ENCODE results near the gene ZDHHC24. TPM values are rescaled to one million over a fixed set of nuclear protein-coding genes. Genes with fewer than 3 reads are reported as not detected.

Gene ZDHHC24
- polyA plus RNA-seq, 1 donor: 8.5 TPM

- DNase-seq: no peak
- H3K27me3 ChIP-seq (ENCODE audit: control insufficient read depth, insufficient read depth, low read length): no peaks in the 10 kb centered on the region
- no peaks in the 10 kb centered on the region for H3K4me1 ChIP-seq (ENCODE audit: control insufficient read depth, insufficient read depth, low read length)
- H3K4me3 ChIP-seq (ENCODE audit: low read length): no peak overlapping the region
- peaks cover 41% of the 10 kb centered on the region for H3K36me3 ChIP-seq (ENCODE audit: control insufficient read depth, insufficient read depth, low read length)
- no CpG with 5 or more reads among the region's 11 CpGs for WGBS (ENCODE audit: insufficient coverage, low lambda C conversion rate)
- no peak overlapping the region for H3K27ac ChIP-seq (ENCODE audit: low read length)
- H3K9me3 ChIP-seq (ENCODE audit: control insufficient read depth, low read depth, low read length): no peaks in the 10 kb centered on the region
These were observed 14.0 kb downstream of the ZDHHC24 start for GRCh38 chr11:66531841-66532240.

GRCh38 chr11:66530927-66531709 is 14.7 kb downstream of the ZDHHC24 start:
- no peaks in the 10 kb centered on the region for H3K27me3 ChIP-seq (ENCODE audit: control insufficient read depth, insufficient read depth, low read length)
- H3K27ac ChIP-seq (ENCODE audit: low read length): no peak overlapping the region
- no peaks in the 10 kb centered on the region for H3K9me3 ChIP-seq (ENCODE audit: control insufficient read depth, low read depth, low read length)
- H3K4me1 ChIP-seq (ENCODE audit: control insufficient read depth, insufficient read depth, low read length): no peaks in the 10 kb centered on the region
- peaks cover 41% of the 10 kb centered on the region for H3K36me3 ChIP-seq (ENCODE audit: control insufficient read depth, insufficient read depth, low read length)
- no peak for DNase-seq
- WGBS (ENCODE audit: insufficient coverage, low lambda C conversion rate): no CpG with 5 or more reads among the region's 10 CpGs
- H3K4me3 ChIP-seq (ENCODE audit: low read length): no peak overlapping the region

GRCh38 chr11:66529655-66530054 is 16.2 kb downstream of the ZDHHC24 start:
- H3K36me3 ChIP-seq (ENCODE audit: control insufficient read depth, insufficient read depth, low read length): peaks cover 38% of the 10 kb centered on the region

GRCh38 chr11:66529069-66529468 is 16.8 kb downstream of the ZDHHC24 start:
- no peaks in the 10 kb centered on the region for H3K4me1 ChIP-seq (ENCODE audit: control insufficient read depth, insufficient read depth, low read length)
- no peak overlapping the region for H3K4me3 ChIP-seq (ENCODE audit: low read length)
- DNase-seq: no peak
- no peaks in the 10 kb centered on the region for H3K9me3 ChIP-seq (ENCODE audit: control insufficient read depth, low read depth, low read length)
- no peaks in the 10 kb centered on the region for H3K27me3 ChIP-seq (ENCODE audit: control insufficient read depth, insufficient read depth, low read length)
- WGBS (ENCODE audit: insufficient coverage, low lambda C conversion rate): no CpG with 5 or more reads among the region's 10 CpGs
- H3K27ac ChIP-seq (ENCODE audit: low read length): no peak overlapping the region
- H3K36me3 ChIP-seq (ENCODE audit: control insufficient read depth, insufficient read depth, low read length): peaks cover 38% of the 10 kb centered on the region

More at GRCh38 chr11:66529655-66530054, 16.2 kb downstream of the ZDHHC24 start:
- no peaks in the 10 kb centered on the region for H3K9me3 ChIP-seq (ENCODE audit: control insufficient read depth, low read depth, low read length)
- no peaks in the 10 kb centered on the region for H3K27me3 ChIP-seq (ENCODE audit: control insufficient read depth, insufficient read depth, low read length)
- H3K4me3 ChIP-seq (ENCODE audit: low read length): no peak overlapping the region
- no peak for DNase-seq
- H3K4me1 ChIP-seq (ENCODE audit: control insufficient read depth, insufficient read depth, low read length): no peaks in the 10 kb centered on the region
- WGBS (ENCODE audit: insufficient coverage, low lambda C conversion rate): no CpG with 5 or more reads among the region's 13 CpGs
- no peak overlapping the region for H3K27ac ChIP-seq (ENCODE audit: low read length)

- Histone ChIP-seq H3K27me3 (ENCODE audit: control insufficient read depth, insufficient read depth, low read length) (no peaks in the 10 kb centered on the region), H3K9me3 (ENCODE audit: control insufficient read depth, low read depth, low read length) (no peaks in the 10 kb centered on the region), H3K4me1 (ENCODE audit: control insufficient read depth, insufficient read depth, low read length) (no peaks in the 10 kb centered on the region), H3K27ac (ENCODE audit: low read length) (no peak overlapping the region), H3K4me3 (ENCODE audit: low read length) (no peak overlapping the region), H3K36me3 (ENCODE audit: control insufficient read depth, insufficient read depth, low read length) (peaks cover 32% of the 10 kb centered on the region)
- DNase-seq: no peak
- WGBS (ENCODE audit: insufficient coverage, low lambda C conversion rate): no CpG with 5 or more reads among the region's 10 CpGs
These were observed 21.4 kb downstream of the ZDHHC24 start for GRCh38 chr11:66524304-66525040.

- WGBS (ENCODE audit: insufficient coverage, low lambda C conversion rate): 90% methylated on average over 4 of the region's 11 CpGs
- H3K36me3 ChIP-seq (ENCODE audit: control insufficient read depth, insufficient read depth, low read length): peaks cover 39% of the 10 kb centered on the region
- no peak for DNase-seq
These were observed 22.2 kb downstream of the ZDHHC24 start for GRCh38 chr11:66523611-66524010.

GRCh38 chr11:66510990-66511339 is 34.9 kb downstream of the ZDHHC24 start:
- Histone ChIP-seq H3K9me3 (ENCODE audit: control insufficient read depth, low read depth, low read length) (no peaks in the 10 kb centered on the region), H3K4me3 (ENCODE audit: low read length) (peak overlapping the region; percentile 84), H3K27me3 (ENCODE audit: control insufficient read depth, insufficient read depth, low read length) (no peaks in the 10 kb centered on the region), H3K36me3 (ENCODE audit: control insufficient read depth, insufficient read depth, low read length) (peaks cover 24% of the 10 kb centered on the region), H3K27ac (ENCODE audit: low read length) (no peak overlapping the region), H3K4me1 (ENCODE audit: control insufficient read depth, insufficient read depth, low read length) (peaks cover 7% of the 10 kb centered on the region)
- WGBS (ENCODE audit: insufficient coverage, low lambda C conversion rate): no CpG with 5 or more reads among the region's 5 CpGs
- DNase-seq: no peak

More at GRCh38 chr11:66523611-66524010, 22.2 kb downstream of the ZDHHC24 start:
- no peaks in the 10 kb centered on the region for H3K4me1 ChIP-seq (ENCODE audit: control insufficient read depth, insufficient read depth, low read length)
- H3K4me3 ChIP-seq (ENCODE audit: low read length): no peak overlapping the region
- H3K27me3 ChIP-seq (ENCODE audit: control insufficient read depth, insufficient read depth, low read length): no peaks in the 10 kb centered on the region
- no peaks in the 10 kb centered on the region for H3K9me3 ChIP-seq (ENCODE audit: control insufficient read depth, low read depth, low read length)
- no peak overlapping the region for H3K27ac ChIP-seq (ENCODE audit: low read length)

GRCh38 chr11:66510271-66510989 is 35.4 kb downstream of the ZDHHC24 start, which contains the start of gene BBS1:
TSS of gene BBS1 (plus strand) at chr11:66510635. CDS start at chr11:66510660, 25 bp downstream.
- no peaks in the 10 kb centered on the region for H3K9me3 ChIP-seq (ENCODE audit: control insufficient read depth, low read depth, low read length)
- peaks cover 21% of the 10 kb centered on the region for H3K36me3 ChIP-seq (ENCODE audit: control insufficient read depth, insufficient read depth, low read length)
- peak within 1 kb of the TSS; percentile 9 for H3K27ac ChIP-seq (ENCODE audit: low read length)
- peak within 1 kb of the TSS; percentile 84 for H3K4me3 ChIP-seq (ENCODE audit: low read length)
- H3K4me1 ChIP-seq (ENCODE audit: control insufficient read depth, insufficient read depth, low read length): peaks cover 7% of the 10 kb centered on the region
- peak; percentile 71 to 85 for DNase-seq
- WGBS (ENCODE audit: insufficient coverage, low lambda C conversion rate): no CpG with 5 or more reads among the region's 31 CpGs
- H3K27me3 ChIP-seq (ENCODE audit: control insufficient read depth, insufficient read depth, low read length): no peaks in the 10 kb centered on the region

- Histone ChIP-seq H3K27ac (ENCODE audit: low read length) (peak overlapping the region; percentile 9), H3K36me3 (ENCODE audit: control insufficient read depth, insufficient read depth, low read length) (peaks cover 18% of the 10 kb centered on the region), H3K9me3 (ENCODE audit: control insufficient read depth, low read depth, low read length) (no peaks in the 10 kb centered on the region), H3K27me3 (ENCODE audit: control insufficient read depth, insufficient read depth, low read length) (no peaks in the 10 kb centered on the region), H3K4me1 (ENCODE audit: control insufficient read depth, insufficient read depth, low read length) (peaks cover 7% of the 10 kb centered on the region), H3K4me3 (ENCODE audit: low read length) (no peak overlapping the region)
- peak in 1 of 2 donors; percentile 11 for DNase-seq
- WGBS (ENCODE audit: insufficient coverage, low lambda C conversion rate): no CpG with 5 or more reads among the region's 7 CpGs
These were observed 36.7 kb downstream of the ZDHHC24 start for GRCh38 chr11:66509131-66509561.

- peaks cover 11% of the 10 kb centered on the region for H3K36me3 ChIP-seq (ENCODE audit: control insufficient read depth, insufficient read depth, low read length)
- no peaks in the 10 kb centered on the region for H3K9me3 ChIP-seq (ENCODE audit: control insufficient read depth, low read depth, low read length)
- peaks cover 4% of the 10 kb centered on the region for H3K4me1 ChIP-seq (ENCODE audit: control insufficient read depth, insufficient read depth, low read length)
- H3K27ac ChIP-seq (ENCODE audit: low read length): no peak overlapping the region
- no CpG with 5 or more reads among the region's 1 CpG for WGBS (ENCODE audit: insufficient coverage, low lambda C conversion rate)
- DNase-seq: peak in 1 of 2 donors; percentile 46
- H3K27me3 ChIP-seq (ENCODE audit: control insufficient read depth, insufficient read depth, low read length): no peaks in the 10 kb centered on the region
- no peak overlapping the region for H3K4me3 ChIP-seq (ENCODE audit: low read length)
These were observed 40.5 kb downstream of the ZDHHC24 start for GRCh38 chr11:66505276-66505816.
